Keratinocyte (primary cell): ENCODE measurements around the gene ZNF487. TPM values are rescaled to one million over a fixed set of nuclear protein-coding genes. Genes with fewer than 3 reads are reported as not detected.
A peak's percentile ranks its signal among the peaks of the same experiment; 100 is the strongest.

Experiments
- DNase-seq: peaks from one replicate; pipeline ENCODE4 v3.0.0-alpha.2; 2011; ENCODE audit warnings: low read depth, missing footprints, low spot score
- FAIRE-seq: peaks from 2 replicates; lab custom pipeline; 2011; peaks lifted over from hg19 to GRCh38; lab: Jason Lieb, UNC
- H2AFZ ChIP-seq: 2 replicates; pipeline ENCODE4 v1.6.0; 2012; ENCODE audit warnings: low read length, control low read depth, inconsistent platforms; ENCODE audit not compliant: control insufficient read depth
- H3K27ac ChIP-seq: 2 replicates; pipeline ENCODE4 v1.5.1; 2011; ENCODE audit warnings: low read length; ENCODE audit not compliant: control insufficient read depth, insufficient read depth
- H3K27me3 ChIP-seq: 3 replicates; pipeline ENCODE4 v1.6.0; 2011; ENCODE audit warnings: low read length; ENCODE audit not compliant: control insufficient read depth, insufficient read depth; ENCODE audit errors: extremely low read depth
- H3K36me3 ChIP-seq, 2 experiments: 2 replicates in 1 of 2; 3 replicates in 1 of 2; pipeline ENCODE4 v1.5.1; 2011; ENCODE audit warnings: low read length in 2 of 2, mild to moderate bottlenecking in 1 of 2; ENCODE audit not compliant: control insufficient read depth in 2 of 2, insufficient read depth in 2 of 2; ENCODE audit errors: extremely low read depth in 1 of 2
- H3K4me1 ChIP-seq: 3 replicates; pipeline ENCODE4 v1.5.1; 2011; ENCODE audit warnings: low read length; ENCODE audit not compliant: control insufficient read depth, insufficient read depth; ENCODE audit errors: extremely low read depth
- H3K4me2 ChIP-seq: 3 replicates; pipeline ENCODE4 v1.6.0; 2011; ENCODE audit warnings: low read depth, low read length; ENCODE audit not compliant: control insufficient read depth, insufficient read depth; ENCODE audit errors: extremely low read depth
- H3K4me3 ChIP-seq, 3 experiments: fragments of 200-600 bp in 1 of 3; sonication (generic) in 1 of 3; 2 replicates in 2 of 3; 3 replicates in 1 of 3; pipeline ENCODE4 v1.5.1; 2011 to 2016; ENCODE audit warnings: low read length in 3 of 3, mild to moderate bottlenecking in 3 of 3, control low read depth in 2 of 3, inconsistent platforms in 1 of 3, low read depth in 1 of 3, mixed read lengths in 1 of 3, mixed run types in 1 of 3, moderate library complexity in 1 of 3; ENCODE audit not compliant: control insufficient read depth in 2 of 3, insufficient read depth in 2 of 3; ENCODE audit errors: extremely low read depth in 1 of 3
- H3K79me2 ChIP-seq: 2 replicates; pipeline ENCODE4 v1.6.0; 2012; ENCODE audit warnings: low read length; ENCODE audit not compliant: control insufficient read depth, insufficient read depth
- H3K9ac ChIP-seq: 3 replicates; pipeline ENCODE4 v1.6.0; 2011; ENCODE audit warnings: low read length; ENCODE audit not compliant: control insufficient read depth, insufficient read depth; ENCODE audit errors: extremely low read depth
- H3K9me1 ChIP-seq: 3 replicates; pipeline ENCODE4 v1.6.0; 2011; ENCODE audit warnings: low read length; ENCODE audit not compliant: control insufficient read depth, insufficient read depth; ENCODE audit errors: extremely low read depth
- H3K9me3 ChIP-seq: 2 replicates; pipeline ENCODE4 v1.5.1; 2012; ENCODE audit warnings: low read depth, low read length; ENCODE audit not compliant: control insufficient read depth
- H4K20me1 ChIP-seq: 3 replicates; pipeline ENCODE4 v1.6.0; 2011; ENCODE audit warnings: low read length; ENCODE audit not compliant: control insufficient read depth, insufficient read depth; ENCODE audit errors: extremely low read depth
- EZH2 ChIP-seq: IDR thresholded peaks from one replicate; pipeline ENCODE4 v1.6.1; 2012; ENCODE audit warnings: inconsistent platforms, mild to moderate bottlenecking, low read length, moderate library complexity
- dilution Hi-C: fragments of 300-500 bp; cut with MboI; formaldehyde crosslinking; loops from one replicate; pipeline ENCODE4 v1.7.0; 2020; ENCODE audit warnings: low sequenced_read_pairs; ENCODE audit not compliant: extremely low pct_ligation_motif_present
- polyA plus RNA-seq, 5 experiments: library from polyadenylated mRNA; depleted of rRNA in 3 of 5; stranded (reverse) in 3 of 5; stranded (forward) in 1 of 5; unstranded in 1 of 5; fragments of >200 nt; gene quantifications; 1 replicate in 1 of 5; 2 replicates in 3 of 5; 3 replicates in 1 of 5; pipeline versions ENCODE4 v1.2.1 to v1.2.3, GENCODE V29; 2011 to 2012; ENCODE audit warnings: missing spikeins in 2 of 5, low read depth in 1 of 5, low replicate concordance in 1 of 5
- TF ChIP-seq, protein P1 (sequence below), 3 experiments: IDR thresholded peaks in 1 of 3; conservative IDR thresholded peaks in 1 of 3; optimal IDR thresholded peaks in 1 of 3; 2 replicates in 2 of 3; 3 replicates in 1 of 3; pipeline versions ENCODE3 to v1.5.1; 2011; ENCODE audit warnings: low read length in 3 of 3, mild to moderate bottlenecking in 3 of 3, moderate library complexity in 2 of 3, control low read depth in 1 of 3, inconsistent platforms in 1 of 3; ENCODE audit not compliant: insufficient read depth in 2 of 3; ENCODE audit errors: extremely low read depth in 1 of 3

Gene ZNF487
- polyA plus RNA-seq, 1 donor (not counting 4 experiments of a cell fraction or from before 2014, with no cell fraction given) = 4.1 TPM

- peaks cover 96% of the 10 kb centered on the region for H3K79me2 ChIP-seq
- H3K4me2 ChIP-seq = peak overlapping the region; percentile 2
- H3K9me1 ChIP-seq = no peaks in the 10 kb centered on the region
- FAIRE-seq (no peak), DNase-seq (no peak)
- dilution Hi-C loops = no loop called here
- H3K27me3 ChIP-seq = no peaks in the 10 kb centered on the region
- peaks cover 59% of the 10 kb centered on the region for H3K4me1 ChIP-seq
- peak overlapping the region; percentile 4 for H3K27ac ChIP-seq
- TF ChIP-seq, protein P1, sequence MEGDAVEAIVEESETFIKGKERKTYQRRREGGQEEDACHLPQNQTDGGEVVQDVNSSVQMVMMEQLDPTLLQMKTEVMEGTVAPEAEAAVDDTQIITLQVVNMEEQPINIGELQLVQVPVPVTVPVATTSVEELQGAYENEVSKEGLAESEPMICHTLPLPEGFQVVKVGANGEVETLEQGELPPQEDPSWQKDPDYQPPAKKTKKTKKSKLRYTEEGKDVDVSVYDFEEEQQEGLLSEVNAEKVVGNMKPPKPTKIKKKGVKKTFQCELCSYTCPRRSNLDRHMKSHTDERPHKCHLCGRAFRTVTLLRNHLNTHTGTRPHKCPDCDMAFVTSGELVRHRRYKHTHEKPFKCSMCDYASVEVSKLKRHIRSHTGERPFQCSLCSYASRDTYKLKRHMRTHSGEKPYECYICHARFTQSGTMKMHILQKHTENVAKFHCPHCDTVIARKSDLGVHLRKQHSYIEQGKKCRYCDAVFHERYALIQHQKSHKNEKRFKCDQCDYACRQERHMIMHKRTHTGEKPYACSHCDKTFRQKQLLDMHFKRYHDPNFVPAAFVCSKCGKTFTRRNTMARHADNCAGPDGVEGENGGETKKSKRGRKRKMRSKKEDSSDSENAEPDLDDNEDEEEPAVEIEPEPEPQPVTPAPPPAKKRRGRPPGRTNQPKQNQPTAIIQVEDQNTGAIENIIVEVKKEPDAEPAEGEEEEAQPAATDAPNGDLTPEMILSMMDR (optimal IDR thresholded peaks at IDR 0.05 in 1 of 3, IDR thresholded peaks at IDR 0.05 in 1 of 3, conservative IDR thresholded peaks at IDR 0.05 in 1 of 3; ENCODE audit: extremely low read depth in 1 of 3, insufficient read depth in 2 of 3, low read length in 3 of 3) = no peak
- TF ChIP-seq EZH2 = no peak
- no peaks in the 10 kb centered on the region for H3K9me3 ChIP-seq
- peaks cover 5 to 27% of the 10 kb centered on the region in 2 experiments for H3K36me3 ChIP-seq
- H2AFZ ChIP-seq = no peak overlapping the region
- no peak overlapping the region for H3K9ac ChIP-seq
- H3K4me3 ChIP-seq = no peak overlapping the region
- H4K20me1 ChIP-seq = peaks cover 45% of the 10 kb centered on the region
Measured at GRCh38 chr10:43399320-43400310, 37.3 kb upstream of the ZNF487 start.

DNA sequence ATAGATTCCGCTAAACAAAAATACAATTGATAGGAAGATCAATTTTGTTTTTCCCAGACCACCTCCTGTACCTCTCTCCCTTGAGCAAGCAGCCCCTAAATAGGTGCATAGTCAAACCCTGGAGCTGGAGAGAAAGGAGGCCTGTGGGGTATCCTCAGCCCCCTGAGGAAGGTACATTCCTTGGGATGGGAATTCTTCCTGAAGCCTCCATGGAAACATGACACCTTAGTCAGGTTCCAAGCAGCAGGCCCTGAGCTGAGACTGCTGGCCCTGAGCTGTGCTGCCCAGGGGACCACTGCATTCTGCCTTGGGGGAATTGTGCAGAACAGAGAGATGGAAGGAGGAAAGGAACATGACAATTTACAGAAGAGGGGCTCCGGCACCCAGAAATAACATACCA, 35.3 kb upstream of the ZNF487 start:
- H3K4me1 ChIP-seq = peaks cover 66% of the 10 kb centered on the region
- DNase-seq (no peak), FAIRE-seq (no peak)
- H3K36me3 ChIP-seq = peaks cover 3 to 19% of the 10 kb centered on the region in 2 experiments
- dilution Hi-C loops = no loop called here
- no peaks in the 10 kb centered on the region for H3K9me1 ChIP-seq
- H3K4me3 ChIP-seq = no peak overlapping the region
- no peaks in the 10 kb centered on the region for H3K9me3 ChIP-seq
- no peaks in the 10 kb centered on the region for H3K27me3 ChIP-seq
- peaks cover 54% of the 10 kb centered on the region for H4K20me1 ChIP-seq
- no peak overlapping the region for H2AFZ ChIP-seq
- H3K27ac ChIP-seq = no peak overlapping the region
- H3K9ac ChIP-seq = no peak overlapping the region
- no peak overlapping the region for H3K4me2 ChIP-seq
- H3K79me2 ChIP-seq = peaks cover 97% of the 10 kb centered on the region
- no peak for TF ChIP-seq EZH2
- TF ChIP-seq, protein P1 (optimal IDR thresholded peaks at IDR 0.05 in 1 of 3, IDR thresholded peaks at IDR 0.05 in 1 of 3, conservative IDR thresholded peaks at IDR 0.05 in 1 of 3; ENCODE audit: extremely low read depth in 1 of 3, insufficient read depth in 2 of 3, low read length in 3 of 3) = no peak
